ENCODE results near the gene CHST13.

The CHST13 gene

GRCh38 chr3:126562737-126563276, 38.9 kb downstream of the CHST13 start:
- H3K27ac ChIP-seq (ENCODE audit: low read depth, low read length), result no peak overlapping the region
- no peaks in the 10 kb centered on the region for H3K9me3 ChIP-seq (ENCODE audit: insufficient read depth, low read depth, low read length)
- no peak overlapping the region for H3K9ac ChIP-seq (ENCODE audit: low read depth, low read length)
- H3K27me3 ChIP-seq (ENCODE audit: insufficient read depth, low read length), result no peaks in the 10 kb centered on the region
- no peaks in the 10 kb centered on the region for H3K4me1 ChIP-seq (ENCODE audit: insufficient read depth, low read length)
- no peak overlapping the region for H3K4me3 ChIP-seq (ENCODE audit: low read length)
- WGBS, result 90% methylated on average over 1 of the region's 2 CpGs
- H3K36me3 ChIP-seq (ENCODE audit: insufficient read depth, low read length), result no peaks in the 10 kb centered on the region

- no peaks in the 10 kb centered on the region for H3K9me3 ChIP-seq (ENCODE audit: insufficient read depth, low read depth, low read length)
- 76% methylated on average over 10 of the region's 10 CpGs for WGBS
- no peaks in the 10 kb centered on the region for H3K27me3 ChIP-seq (ENCODE audit: insufficient read depth, low read length)
- H3K9ac ChIP-seq (ENCODE audit: low read depth, low read length), result no peak overlapping the region
- no peaks in the 10 kb centered on the region for H3K36me3 ChIP-seq (ENCODE audit: insufficient read depth, low read length)
- H3K4me3 ChIP-seq (ENCODE audit: low read length), result no peak overlapping the region
- no peak overlapping the region for H3K27ac ChIP-seq (ENCODE audit: low read depth, low read length)
- no peaks in the 10 kb centered on the region for H3K4me1 ChIP-seq (ENCODE audit: insufficient read depth, low read length)
Measured at GRCh38 chr3:126567696-126568438, 43.9 kb downstream of the CHST13 start.

GRCh38 chr3:126568776-126569342, 44.9 kb downstream of the CHST13 start:
- Histone ChIP-seq H3K9ac (ENCODE audit: low read depth, low read length) (no peak overlapping the region), H3K27ac (ENCODE audit: low read depth, low read length) (no peak overlapping the region), H3K9me3 (ENCODE audit: insufficient read depth, low read depth, low read length) (no peaks in the 10 kb centered on the region), H3K4me3 (ENCODE audit: low read length) (no peak overlapping the region), H3K36me3 (ENCODE audit: insufficient read depth, low read length) (no peaks in the 10 kb centered on the region), H3K4me1 (ENCODE audit: insufficient read depth, low read length) (no peaks in the 10 kb centered on the region), H3K27me3 (ENCODE audit: insufficient read depth, low read length) (no peaks in the 10 kb centered on the region)
- WGBS, result 78% methylated on average over 3 of the region's 3 CpGs

DNA sequence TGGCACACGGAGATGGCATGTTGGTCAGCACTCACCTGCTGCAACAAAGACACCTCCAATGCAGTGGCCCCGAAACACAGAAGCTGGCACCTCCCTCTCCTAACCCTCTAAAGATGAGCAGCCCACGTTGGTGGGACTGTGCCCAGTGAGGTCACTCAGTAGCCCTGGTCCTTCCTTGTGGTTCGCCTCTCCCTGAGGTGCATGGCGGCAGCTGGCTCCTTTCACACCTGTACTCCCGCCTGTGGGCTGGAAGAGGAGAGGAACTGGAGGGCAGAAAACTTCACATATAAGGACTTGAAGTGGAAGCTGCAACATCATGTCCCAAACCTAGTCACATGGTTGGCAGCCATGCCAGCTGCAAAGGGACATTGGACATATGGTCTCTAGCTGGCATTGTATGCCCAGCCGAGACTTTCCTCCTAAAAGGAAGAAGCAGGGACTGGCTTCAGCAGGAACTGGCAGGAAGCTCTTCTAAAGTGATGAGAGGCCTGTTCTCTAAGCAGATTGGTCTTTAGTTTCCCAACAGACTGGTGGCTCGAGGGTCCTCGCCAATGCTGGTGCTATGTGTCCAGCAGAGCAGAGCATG, 45.5 kb downstream of the CHST13 start:
- 89% methylated on average over 9 of the region's 9 CpGs for WGBS
- Histone ChIP-seq H3K9ac (ENCODE audit: low read depth, low read length) (no peak overlapping the region), H3K9me3 (ENCODE audit: insufficient read depth, low read depth, low read length) (no peaks in the 10 kb centered on the region), H3K27ac (ENCODE audit: low read depth, low read length) (no peak overlapping the region), H3K4me1 (ENCODE audit: insufficient read depth, low read length) (no peaks in the 10 kb centered on the region), H3K36me3 (ENCODE audit: insufficient read depth, low read length) (no peaks in the 10 kb centered on the region), H3K27me3 (ENCODE audit: insufficient read depth, low read length) (no peaks in the 10 kb centered on the region), H3K4me3 (ENCODE audit: low read length) (no peak overlapping the region)

DNA sequence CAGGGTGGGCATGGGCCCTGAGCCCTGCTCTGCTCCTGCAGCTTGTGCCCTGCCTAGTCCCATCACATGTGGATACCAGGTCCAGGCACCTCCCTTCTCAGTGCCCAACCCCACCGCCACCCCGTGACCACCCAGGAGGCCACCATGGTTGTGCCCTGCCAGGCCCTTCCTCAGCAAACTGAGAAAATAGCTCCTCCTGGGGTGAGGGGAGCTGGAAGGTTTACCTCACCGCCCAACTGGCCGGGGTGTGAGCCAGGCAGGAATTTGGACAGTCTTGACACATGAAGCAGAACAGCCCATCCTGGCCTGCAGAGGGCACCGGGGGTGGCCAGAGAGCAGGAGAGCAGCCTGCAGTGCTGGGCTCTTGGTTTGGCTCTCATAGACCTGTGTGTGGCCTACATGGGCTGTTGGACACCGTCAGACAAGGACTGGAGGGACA, 46.2 kb downstream of the CHST13 start:
- H3K36me3 ChIP-seq (ENCODE audit: insufficient read depth, low read length), result no peaks in the 10 kb centered on the region
- no peak overlapping the region for H3K4me3 ChIP-seq (ENCODE audit: low read length)
- 92% methylated on average over 6 of the region's 6 CpGs for WGBS

GRCh38 chr3:126571078-126571477, 47.1 kb downstream of the CHST13 start:
- H3K4me1 ChIP-seq (ENCODE audit: insufficient read depth, low read length), result no peaks in the 10 kb centered on the region
- no peaks in the 10 kb centered on the region for H3K9me3 ChIP-seq (ENCODE audit: insufficient read depth, low read depth, low read length)
- H3K9ac ChIP-seq (ENCODE audit: low read depth, low read length), result no peak overlapping the region
- no peaks in the 10 kb centered on the region for H3K27me3 ChIP-seq (ENCODE audit: insufficient read depth, low read length)
- no peak overlapping the region for H3K4me3 ChIP-seq (ENCODE audit: low read length)
- H3K36me3 ChIP-seq (ENCODE audit: insufficient read depth, low read length), result no peaks in the 10 kb centered on the region
- H3K27ac ChIP-seq (ENCODE audit: low read depth, low read length), result no peak overlapping the region
- WGBS, result 93% methylated on average over 7 of the region's 7 CpGs

More for the DNA sequence above, 46.2 kb downstream of the CHST13 start:
- Histone ChIP-seq H3K9me3 (ENCODE audit: insufficient read depth, low read depth, low read length) (no peaks in the 10 kb centered on the region), H3K9ac (ENCODE audit: low read depth, low read length) (no peak overlapping the region), H3K4me1 (ENCODE audit: insufficient read depth, low read length) (no peaks in the 10 kb centered on the region), H3K27ac (ENCODE audit: low read depth, low read length) (no peak overlapping the region), H3K27me3 (ENCODE audit: insufficient read depth, low read length) (no peaks in the 10 kb centered on the region)

GRCh38 chr3:126573492-126574117, 49.6 kb downstream of the CHST13 start:
- 93% methylated on average over 15 of the region's 15 CpGs for WGBS
- Histone ChIP-seq H3K36me3 (ENCODE audit: insufficient read depth, low read length) (no peaks in the 10 kb centered on the region), H3K27ac (ENCODE audit: low read depth, low read length) (no peak overlapping the region), H3K4me3 (ENCODE audit: low read length) (no peak overlapping the region), H3K4me1 (ENCODE audit: insufficient read depth, low read length) (no peaks in the 10 kb centered on the region), H3K9me3 (ENCODE audit: insufficient read depth, low read depth, low read length) (no peaks in the 10 kb centered on the region), H3K9ac (ENCODE audit: low read depth, low read length) (no peak overlapping the region), H3K27me3 (ENCODE audit: insufficient read depth, low read length) (no peaks in the 10 kb centered on the region)

GRCh38 chr3:126577261-126577660, 53.3 kb downstream of the CHST13 start:
- Histone ChIP-seq H3K27ac (ENCODE audit: low read depth, low read length) (no peak overlapping the region), H3K27me3 (ENCODE audit: insufficient read depth, low read length) (no peaks in the 10 kb centered on the region)

GRCh38 chr3:126578702-126579101, 54.7 kb downstream of the CHST13 start:
- H3K9ac ChIP-seq (ENCODE audit: low read depth, low read length), result no peak overlapping the region
- H3K4me1 ChIP-seq (ENCODE audit: insufficient read depth, low read length), result no peaks in the 10 kb centered on the region
- H3K36me3 ChIP-seq (ENCODE audit: insufficient read depth, low read length), result no peaks in the 10 kb centered on the region
- no peaks in the 10 kb centered on the region for H3K27me3 ChIP-seq (ENCODE audit: insufficient read depth, low read length)
- H3K27ac ChIP-seq (ENCODE audit: low read depth, low read length), result no peak overlapping the region
- H3K9me3 ChIP-seq (ENCODE audit: insufficient read depth, low read depth, low read length), result no peaks in the 10 kb centered on the region
- WGBS, result 93% methylated on average over 7 of the region's 7 CpGs
- no peak overlapping the region for H3K4me3 ChIP-seq (ENCODE audit: low read length)

More at GRCh38 chr3:126577261-126577660, 53.3 kb downstream of the CHST13 start:
- WGBS, result 87% methylated on average over 2 of the region's 2 CpGs
- Histone ChIP-seq H3K4me1 (ENCODE audit: insufficient read depth, low read length) (no peaks in the 10 kb centered on the region), H3K9me3 (ENCODE audit: insufficient read depth, low read depth, low read length) (no peaks in the 10 kb centered on the region), H3K36me3 (ENCODE audit: insufficient read depth, low read length) (no peaks in the 10 kb centered on the region), H3K9ac (ENCODE audit: low read depth, low read length) (no peak overlapping the region), H3K4me3 (ENCODE audit: low read length) (no peak overlapping the region)

DNA sequence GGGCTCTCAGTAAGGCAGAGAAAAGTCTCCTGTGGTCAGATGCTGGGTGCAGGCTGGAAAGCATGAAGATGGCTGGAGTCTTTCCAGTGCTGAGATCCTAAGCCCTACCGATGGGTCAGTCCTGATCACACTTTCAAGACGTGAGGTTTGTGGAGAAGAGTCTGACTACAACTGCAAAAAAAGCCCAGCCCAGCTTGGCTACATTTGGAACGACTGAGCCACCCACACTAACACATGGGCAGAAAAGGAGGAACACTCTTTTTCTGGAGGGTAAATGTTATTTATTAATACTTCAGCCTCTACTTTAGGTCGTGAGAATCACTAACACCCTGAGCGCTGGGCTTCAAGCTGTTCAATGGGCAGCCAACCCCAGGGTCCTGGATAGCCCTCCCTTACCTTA, 56.8 kb downstream of the CHST13 start:
- WGBS, result 85% methylated on average over 4 of the region's 5 CpGs

DNA sequence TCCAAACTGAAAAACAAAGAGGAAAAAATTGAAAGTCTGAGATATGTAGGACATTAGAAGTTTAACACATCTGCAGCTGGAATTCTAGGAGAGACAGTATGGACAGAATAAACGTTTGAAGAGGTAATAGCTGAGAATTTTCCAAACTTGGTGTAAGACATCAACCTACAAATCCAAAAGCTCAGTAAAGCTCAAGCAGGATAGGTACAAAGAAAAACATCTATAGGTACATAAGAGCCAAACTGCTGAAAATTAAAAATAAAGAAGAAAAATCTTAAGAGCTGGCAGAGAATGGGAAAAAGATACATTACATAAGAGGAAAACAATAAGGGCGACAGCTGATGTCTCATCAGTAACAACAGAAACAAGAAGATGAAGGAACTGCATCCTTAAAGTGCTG, 57.6 kb downstream of the CHST13 start:
- 83% methylated on average over 1 of the region's 2 CpGs for WGBS
- H3K36me3 ChIP-seq (ENCODE audit: insufficient read depth, low read length), result no peaks in the 10 kb centered on the region

More for the DNA sequence above, 56.8 kb downstream of the CHST13 start:
- Histone ChIP-seq H3K4me1 (ENCODE audit: insufficient read depth, low read length) (no peaks in the 10 kb centered on the region), H3K27me3 (ENCODE audit: insufficient read depth, low read length) (no peaks in the 10 kb centered on the region), H3K9me3 (ENCODE audit: insufficient read depth, low read depth, low read length) (no peaks in the 10 kb centered on the region), H3K4me3 (ENCODE audit: low read length) (no peak overlapping the region), H3K9ac (ENCODE audit: low read depth, low read length) (no peak overlapping the region), H3K27ac (ENCODE audit: low read depth, low read length) (no peak overlapping the region), H3K36me3 (ENCODE audit: insufficient read depth, low read length) (no peaks in the 10 kb centered on the region)

More for the DNA sequence above, 57.6 kb downstream of the CHST13 start:
- no peaks in the 10 kb centered on the region for H3K9me3 ChIP-seq (ENCODE audit: insufficient read depth, low read depth, low read length)
- H3K27ac ChIP-seq (ENCODE audit: low read depth, low read length), result no peak overlapping the region
- H3K27me3 ChIP-seq (ENCODE audit: insufficient read depth, low read length), result no peaks in the 10 kb centered on the region
- no peaks in the 10 kb centered on the region for H3K4me1 ChIP-seq (ENCODE audit: insufficient read depth, low read length)
- H3K9ac ChIP-seq (ENCODE audit: low read depth, low read length), result no peak overlapping the region
- H3K4me3 ChIP-seq (ENCODE audit: low read length), result no peak overlapping the region

Measured in HUES64 (cell line).